Stimulated activated CD8-positive, alpha-beta memory T cell treated with anti-CD3 and anti-CD28 coated beads, Interleukin-7, amount 100 ng/mL, for 24 hours (primary cell): ENCODE measurements around the gene CDH26.

Experiments used
- DNase-seq: peaks from one replicate; pipeline ENCODE4 v3.0.0-alpha.2; 2020; ENCODE audit warnings: low read depth

Gene CDH26

DNA sequence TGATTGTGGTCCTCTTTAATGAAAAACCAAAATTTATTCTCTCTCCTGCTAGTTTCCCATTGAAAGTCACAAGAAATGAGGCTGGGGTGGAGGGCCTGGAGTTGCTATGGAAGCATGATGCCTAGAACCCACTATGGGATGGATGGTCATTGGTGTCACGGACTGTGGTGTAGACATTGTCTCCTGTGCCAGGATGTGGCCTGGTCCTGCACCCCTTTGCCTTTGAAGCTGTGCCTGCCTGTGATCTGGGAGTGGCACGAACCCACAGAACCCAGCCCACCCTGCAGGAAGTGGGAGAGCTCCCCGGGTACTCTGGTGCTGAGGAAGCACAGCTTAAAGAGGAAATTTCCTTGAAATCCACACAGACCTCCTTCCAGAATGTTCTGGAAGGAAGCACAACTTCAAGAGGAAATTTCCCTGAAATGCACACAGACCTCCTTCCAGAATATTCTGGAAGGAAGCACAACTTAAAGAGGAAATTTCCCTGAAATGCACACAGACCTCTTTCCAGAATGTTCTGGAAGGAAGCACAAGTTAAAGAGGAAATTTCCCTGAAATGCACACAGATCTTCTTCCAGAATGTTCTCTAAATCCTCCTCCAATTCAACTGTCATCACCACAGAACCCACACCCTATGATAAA, 105.6 kb downstream of the CDH26 start:
- no peak for DNase-seq
